GM04503 (cell line): ENCODE results near the gene IRX5.

Source experiments
- DNase-seq: peaks from one replicate; pipeline ENCODE4 v3.0.0-alpha.2; 2012; ENCODE audit warnings: low read depth

Gene IRX5

GRCh38 chr16:54952195-54952594 lies 21.5 kb downstream of the IRX5 start:
- no peak for DNase-seq

- DNase-seq, result no peak
Measured at GRCh38 chr16:54953461-54953860, 22.8 kb downstream of the IRX5 start.

GRCh38 chr16:54954220-54954619 lies 23.6 kb downstream of the IRX5 start:
- no peak for DNase-seq

GRCh38 chr16:54955757-54956156 lies 25.1 kb downstream of the IRX5 start:
- DNase-seq, result no peak

- no peak for DNase-seq
Measured at GRCh38 chr16:54957403-54958166, 26.9 kb downstream of the IRX5 start.

- no peak for DNase-seq
Measured at GRCh38 chr16:54962045-54962444, 31.4 kb downstream of the IRX5 start.

GRCh38 chr16:54964239-54964638 lies 33.6 kb downstream of the IRX5 start:
- DNase-seq, result no peak

- no peak for DNase-seq
Measured at GRCh38 chr16:54965464-54965863, 34.8 kb downstream of the IRX5 start.

GRCh38 chr16:54968011-54968410 lies 37.3 kb downstream of the IRX5 start:
- no peak for DNase-seq

- DNase-seq, result no peak
Measured at GRCh38 chr16:54968784-54969183, 38.1 kb downstream of the IRX5 start.

- no peak for DNase-seq
Measured at GRCh38 chr16:54970016-54970415, 39.4 kb downstream of the IRX5 start.

GRCh38 chr16:54974367-54974766 lies 43.7 kb downstream of the IRX5 start:
- no peak for DNase-seq

- DNase-seq, result no peak
Measured at GRCh38 chr16:54976651-54977200, 46.1 kb downstream of the IRX5 start.

GRCh38 chr16:54977211-54977610 lies 46.5 kb downstream of the IRX5 start:
- DNase-seq, result no peak

GRCh38 chr16:54980821-54981220 lies 50.2 kb downstream of the IRX5 start:
- DNase-seq, result no peak
